Trophoblast cell (in vitro differentiated cells and primary cell): ENCODE data around the gene TMEM53.

Experiments
- DNase-seq, 2 donors: peaks; one replicate each; pipeline ENCODE4 v3.0.0-alpha.2; 2016
- H2AFZ ChIP-seq: 2 replicates; pipeline ENCODE4 v1.6.1; 2013; ENCODE audit warnings: low read length, moderate library complexity, mild to moderate bottlenecking; ENCODE audit not compliant: insufficient read depth, poor library complexity
- H2AK5ac ChIP-seq: 2 replicates; pipeline ENCODE4 v1.6.1; 2013; ENCODE audit warnings: mild to moderate bottlenecking, low read length
- H2BK120ac ChIP-seq: 2 replicates; pipeline ENCODE4 v1.6.1; 2013; ENCODE audit warnings: low read length, mild to moderate bottlenecking, moderate library complexity; ENCODE audit not compliant: insufficient read depth, poor library complexity
- H2BK12ac ChIP-seq: 2 replicates; pipeline ENCODE4 v1.6.1; 2013; ENCODE audit warnings: mild to moderate bottlenecking, low read length, moderate library complexity
- H2BK5ac ChIP-seq: 2 replicates; pipeline ENCODE4 v1.6.1; 2013; ENCODE audit warnings: low read length, low read depth, moderate library complexity, mild to moderate bottlenecking; ENCODE audit not compliant: poor library complexity
- H3K14ac ChIP-seq: 2 replicates; pipeline ENCODE4 v1.6.1; 2013; ENCODE audit warnings: mild to moderate bottlenecking, low read length
- H3K18ac ChIP-seq: 2 replicates; pipeline ENCODE4 v1.6.1; 2013; ENCODE audit warnings: mild to moderate bottlenecking, low read length
- H3K23ac ChIP-seq: 2 replicates; pipeline ENCODE4 v1.6.1; 2013; ENCODE audit warnings: low read length
- H3K27ac ChIP-seq: 2 replicates; pipeline ENCODE4 v1.5.1; 2013; ENCODE audit warnings: low read depth, mild to moderate bottlenecking, inconsistent platforms, low read length, moderate library complexity
- H3K27me3 ChIP-seq: 2 replicates; pipeline ENCODE4 v1.6.1; 2013; ENCODE audit warnings: inconsistent platforms, mild to moderate bottlenecking, low read length, moderate library complexity; ENCODE audit not compliant: insufficient read depth
- H3K36me3 ChIP-seq, 2 experiments: 1 replicate in 1 of 2; 2 replicates in 1 of 2; pipeline ENCODE4 v1.6.1; 2013; ENCODE audit warnings: low read length in 2 of 2, mild to moderate bottlenecking in 2 of 2, moderate library complexity in 1 of 2; ENCODE audit not compliant: insufficient read depth in 2 of 2, control insufficient read depth in 1 of 2
- H3K4ac ChIP-seq: 2 replicates; pipeline ENCODE4 v1.6.1; 2013; ENCODE audit warnings: low read depth, mild to moderate bottlenecking, low read length, moderate library complexity
- H3K4me1 ChIP-seq, 2 experiments: 1 replicate in 1 of 2; 2 replicates in 1 of 2; pipeline ENCODE4 v1.6.1; 2013; ENCODE audit warnings: low read length in 2 of 2, mild to moderate bottlenecking in 2 of 2, moderate library complexity in 1 of 2; ENCODE audit not compliant: insufficient read depth in 2 of 2, control insufficient read depth in 1 of 2
- H3K4me2 ChIP-seq: 2 replicates; pipeline ENCODE4 v1.6.1; 2013; ENCODE audit warnings: inconsistent platforms, mild to moderate bottlenecking, low read length, moderate library complexity
- H3K4me3 ChIP-seq: 2 replicates; pipeline ENCODE4 v1.5.1; 2013; ENCODE audit warnings: mild to moderate bottlenecking, low read depth, low read length, inconsistent platforms
- H3K79me1 ChIP-seq: one replicate; pipeline ENCODE4 v1.6.1; 2013; ENCODE audit warnings: low read length
- H3K79me2 ChIP-seq: 2 replicates; pipeline ENCODE4 v1.6.1; 2013; ENCODE audit warnings: low read length, mild to moderate bottlenecking; ENCODE audit not compliant: control insufficient read depth, insufficient read depth, poor library complexity
- H3K9ac ChIP-seq: 2 replicates; pipeline ENCODE4 v1.6.1; 2013; ENCODE audit warnings: mild to moderate bottlenecking, low read length
- H3K9me3 ChIP-seq: 2 replicates; pipeline ENCODE4 v1.6.1; 2013; ENCODE audit warnings: low read depth, mild to moderate bottlenecking, control low read depth, inconsistent platforms, low read length; ENCODE audit not compliant: insufficient read depth
- H4K12ac ChIP-seq: 2 replicates; pipeline ENCODE4 v1.6.1; 2013; ENCODE audit warnings: low read depth, mild to moderate bottlenecking, low read length, moderate library complexity
- H4K8ac ChIP-seq: 2 replicates; pipeline ENCODE4 v1.6.1; 2013; ENCODE audit warnings: low read depth, mild to moderate bottlenecking, low read length, moderate library complexity
- H4K91ac ChIP-seq: one replicate; pipeline ENCODE4 v1.6.1; 2013; ENCODE audit warnings: low read depth, mild to moderate bottlenecking, low read length, moderate library complexity
- WGBS: extraction: QIAGEN DNeasy Blood & Tissue Kit; methylation state at CpG from one replicate; pipeline ENCODE4 v1.1.7; 2013; ENCODE audit warnings: missing lambda C conversion rate; ENCODE audit not compliant: insufficient read length, insufficient coverage; ENCODE audit errors: extremely low coverage; 5-methylcytosine and 5-hydroxymethylcytosine counted together

Gene TMEM53

DNA sequence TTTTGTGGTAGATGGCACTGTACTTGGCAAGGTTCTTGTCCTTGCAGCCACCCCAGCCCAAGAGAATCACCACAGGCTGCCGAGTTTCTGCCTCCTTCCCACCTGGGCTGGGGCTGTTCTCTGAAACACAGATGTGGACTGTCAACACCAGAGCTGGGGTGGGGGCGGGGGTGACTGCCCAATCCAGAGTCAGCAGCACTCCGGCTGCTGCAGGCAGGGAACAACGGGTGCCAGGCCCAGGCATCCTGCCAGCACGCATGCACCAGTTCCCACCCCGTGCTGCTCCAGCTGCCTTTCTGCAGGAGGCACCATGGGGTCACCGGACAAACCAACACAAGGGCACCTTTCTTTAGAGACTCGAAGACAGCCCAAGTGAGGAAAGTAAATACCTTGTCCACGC is 14.1 kb downstream of the TMEM53 start:
- no CpG with 5 or more reads among the region's 9 CpGs for WGBS
- Histone ChIP-seq H2AK5ac (no peak overlapping the region), H4K91ac (no peak overlapping the region), H4K12ac (no peak overlapping the region), H2BK5ac (no peak overlapping the region), H3K23ac (no peak overlapping the region), H3K27ac (no peak overlapping the region), H4K8ac (no peak overlapping the region), H3K9ac (no peak overlapping the region), H3K14ac (no peak overlapping the region), H3K36me3 (peaks cover 0 to 2% of the 10 kb centered on the region in 2 experiments), H3K4me3 (no peak overlapping the region), H2AFZ (no peak overlapping the region), H3K9me3 (no peaks in the 10 kb centered on the region), H3K79me1 (no peaks in the 10 kb centered on the region), H3K4me2 (no peak overlapping the region), H3K4ac (no peak overlapping the region), H3K18ac (no peak overlapping the region), H3K27me3 (no peaks in the 10 kb centered on the region), H2BK120ac (no peak overlapping the region), H3K4me1 (no peaks in the 10 kb centered on the region), H3K79me2 (no peaks in the 10 kb centered on the region), H2BK12ac (no peak overlapping the region)
- no peak for DNase-seq

DNA sequence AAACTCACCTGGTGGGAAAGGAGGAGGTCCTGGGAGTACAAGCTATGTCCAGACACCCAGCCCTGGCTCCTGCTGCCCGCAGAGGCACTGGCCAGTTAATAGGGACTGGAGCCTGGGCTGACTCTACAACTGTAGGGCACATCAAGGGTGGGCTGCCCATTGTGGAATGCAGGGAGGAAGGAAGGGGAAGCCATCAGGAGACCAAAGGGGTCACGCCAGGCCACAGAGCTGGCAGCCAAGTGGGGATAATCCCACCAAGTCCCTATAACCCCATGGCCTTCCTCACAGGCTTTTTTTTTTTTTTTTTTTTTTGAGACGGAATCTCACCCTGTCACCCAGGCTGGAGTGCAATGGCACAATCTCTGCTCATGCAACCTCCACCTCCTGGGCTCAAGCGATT is 14.7 kb downstream of the TMEM53 start:
- no peaks in the 10 kb centered on the region for H3K27me3 ChIP-seq
- H4K8ac ChIP-seq = no peak overlapping the region
- H2BK12ac ChIP-seq = no peak overlapping the region
- no peak overlapping the region for H2BK120ac ChIP-seq
- H2BK5ac ChIP-seq = no peak overlapping the region
- no peak overlapping the region for H2AFZ ChIP-seq
- H3K4me3 ChIP-seq = no peak overlapping the region
- H4K91ac ChIP-seq = no peak overlapping the region
- H3K79me2 ChIP-seq = no peaks in the 10 kb centered on the region
- H3K9me3 ChIP-seq = no peaks in the 10 kb centered on the region
- peaks cover 4% of the 10 kb centered on the region in 2 experiments for H3K36me3 ChIP-seq
- H3K18ac ChIP-seq = no peak overlapping the region
- no peak overlapping the region for H3K14ac ChIP-seq
- no peak overlapping the region for H3K4me2 ChIP-seq
- no peak overlapping the region for H4K12ac ChIP-seq
- no peaks in the 10 kb centered on the region for H3K79me1 ChIP-seq
- H3K4me1 ChIP-seq = no peaks in the 10 kb centered on the region
- H3K23ac ChIP-seq = no peak overlapping the region
- no peak overlapping the region for H3K4ac ChIP-seq
- H3K27ac ChIP-seq = no peak overlapping the region
- H2AK5ac ChIP-seq = no peak overlapping the region
- WGBS = no CpG with 5 or more reads among the region's 4 CpGs
- no peak overlapping the region for H3K9ac ChIP-seq
- no peak for DNase-seq

DNA sequence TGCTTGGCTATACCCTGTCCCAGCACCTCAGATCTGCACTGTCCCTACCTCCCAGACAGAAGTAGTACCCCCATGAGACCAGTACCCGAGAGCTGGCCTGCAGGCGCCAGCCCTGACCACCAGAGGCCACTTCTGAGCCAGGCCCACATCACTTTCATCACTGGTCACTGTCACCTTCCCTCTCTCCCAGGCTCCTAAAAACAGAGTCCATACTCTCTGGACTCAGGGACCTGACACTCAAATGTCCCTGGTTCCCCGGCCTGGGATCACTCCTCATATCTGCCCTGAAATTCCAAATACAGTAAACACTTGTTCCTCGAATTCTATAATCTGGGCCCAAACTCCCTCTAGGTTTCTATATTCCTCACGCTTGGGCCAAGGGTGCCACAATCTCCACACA is 18.7 kb downstream of the TMEM53 start:
- peaks cover 19 to 21% of the 10 kb centered on the region in 2 experiments for H3K36me3 ChIP-seq
- H3K9ac ChIP-seq = no peak overlapping the region
- no peak overlapping the region for H3K14ac ChIP-seq
- H2BK120ac ChIP-seq = no peak overlapping the region
- H3K9me3 ChIP-seq = no peaks in the 10 kb centered on the region
- H2BK12ac ChIP-seq = no peak overlapping the region
- H4K12ac ChIP-seq = no peak overlapping the region
- no peak overlapping the region for H2AK5ac ChIP-seq
- DNase-seq = peak in 1 of 2 donors; percentile 49
- H4K8ac ChIP-seq = no peak overlapping the region
- H3K27ac ChIP-seq = no peak overlapping the region
- no peak overlapping the region for H4K91ac ChIP-seq
- WGBS = no CpG with 5 or more reads among the region's 5 CpGs
- H3K4me3 ChIP-seq = no peak overlapping the region
- no peak overlapping the region for H3K18ac ChIP-seq
- no peak overlapping the region for H3K4ac ChIP-seq
- no peak overlapping the region for H2AFZ ChIP-seq
- no peak overlapping the region for H3K23ac ChIP-seq
- no peak overlapping the region for H3K4me2 ChIP-seq
- H3K79me2 ChIP-seq = no peaks in the 10 kb centered on the region
- no peak overlapping the region for H2BK5ac ChIP-seq
- no peaks in the 10 kb centered on the region for H3K27me3 ChIP-seq
- H3K4me1 ChIP-seq = no peaks in the 10 kb centered on the region
- H3K79me1 ChIP-seq = no peaks in the 10 kb centered on the region

DNA sequence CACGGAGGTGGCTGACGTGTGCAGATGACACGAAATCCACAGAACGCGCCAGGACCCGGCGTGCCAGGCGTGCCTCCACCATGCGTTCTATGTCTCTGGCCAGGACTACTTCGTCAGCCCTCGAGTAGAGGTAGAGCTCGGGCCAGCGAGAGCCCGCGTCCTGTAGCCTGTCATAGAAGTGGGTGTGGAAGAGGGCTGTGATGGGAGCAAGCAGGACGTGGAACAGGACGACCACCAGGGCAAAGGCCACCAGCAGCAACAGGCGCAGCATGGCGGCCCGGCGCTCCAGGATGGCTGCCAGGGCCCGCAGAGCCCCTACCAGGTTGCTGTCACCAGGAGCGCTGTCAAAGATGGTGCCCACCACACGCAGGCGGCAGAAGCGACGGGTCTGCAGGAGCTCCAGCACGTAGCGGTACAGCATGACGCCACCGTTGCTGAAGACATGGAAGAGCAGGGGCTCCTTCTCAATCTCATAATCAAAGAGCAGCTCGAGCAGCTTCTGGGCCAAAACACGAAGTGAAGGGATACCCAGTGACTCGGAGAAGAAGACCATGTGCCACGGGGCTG is 19.6 kb downstream of the TMEM53 start:
- Histone ChIP-seq H3K23ac (no peak overlapping the region), H2BK120ac (no peak overlapping the region), H4K12ac (no peak overlapping the region), H2AFZ (no peak overlapping the region), H3K9ac (no peak overlapping the region), H4K91ac (no peak overlapping the region), H3K36me3 (peaks cover 28 to 29% of the 10 kb centered on the region in 2 experiments), H3K14ac (no peak overlapping the region), H3K79me2 (no peaks in the 10 kb centered on the region), H3K79me1 (no peaks in the 10 kb centered on the region), H3K27ac (no peak overlapping the region), H3K9me3 (no peaks in the 10 kb centered on the region), H3K4me2 (no peak overlapping the region), H3K18ac (no peak overlapping the region), H2BK12ac (no peak overlapping the region), H3K4ac (no peak overlapping the region), H3K4me3 (no peak overlapping the region), H2AK5ac (no peak overlapping the region), H3K27me3 (no peaks in the 10 kb centered on the region), H2BK5ac (no peak overlapping the region), H3K4me1 (no peaks in the 10 kb centered on the region), H4K8ac (no peak overlapping the region)
- peak in 1 of 2 donors; percentile 30 for DNase-seq
- WGBS = no CpG with 5 or more reads among the region's 35 CpGs
